Pancreas (tissue), 10 donors: ENCODE data around the gene TMTC2. TPM values are rescaled to one million over a fixed set of nuclear protein-coding genes. Genes with fewer than 3 reads are reported as not detected.

Source experiments
- ATAC-seq, 4 donors: fragments of 200-7000 bp; cut with Tn5 transposase; one replicate each; pipeline versions ENCODE4 v1.8.0 to v1.9.1; 2020; ENCODE audit warnings: mild to moderate bottlenecking in 4 of 4, moderate library complexity in 4 of 4
- DNase-seq, 6 donors: peaks; one replicate each; pipeline ENCODE4 v3.0.0-alpha.2; 2020
- FAIRE-seq: peaks from 2 replicates; lab custom pipeline; 2012; peaks lifted over from hg19 to GRCh38; lab: Jason Lieb, UNC
- H3K27ac ChIP-seq, 4 donors: fragments of 200-600 bp; sonication (generic); 1 replicate in 3 of 4; 2 replicates in 1 of 4; pipeline versions ENCODE4 v1.5.0 to v1.8.0; 2020
- H3K27me3 ChIP-seq, 4 donors: fragments of 200-600 bp; one replicate each; pipeline ENCODE4 v1.8.0; 2021
- H3K36me3 ChIP-seq, 3 donors: fragments of 200-600 bp; sonication (generic) in 1 of 3; one replicate each; pipeline versions ENCODE4 v1.5.0 to v1.8.0; 2020 to 2021
- H3K4me1 ChIP-seq, 3 donors: fragments of 200-600 bp; one replicate each; pipeline ENCODE4 v1.8.0; 2021
- H3K4me3 ChIP-seq, 4 donors: fragments of 200-600 bp; sonication (generic) in 2 of 4; one replicate each; pipeline versions ENCODE4 v1.5.0 to v1.8.0; 2020 to 2021
- H3K9me3 ChIP-seq, 4 donors: fragments of 200-600 bp; one replicate each; pipeline ENCODE4 v1.8.0; 2021
- CTCF ChIP-seq, 4 donors: fragments of 200-600 bp; sonication (generic) in 3 of 4; IDR thresholded peaks; one replicate each; pipeline versions ENCODE4 v1.5.0 to v1.8.0; 2021; ENCODE audit warnings: antibody characterized with exemption in 4 of 4
- WGBS, 2 donors: extraction: QIAGEN DNeasy Blood & Tissue Kit; methylation state at CpG; one replicate each; pipeline ENCODE4 v1.1.7; 2013; 5-methylcytosine and 5-hydroxymethylcytosine counted together
- intact Hi-C, 3 donors: fragments of 100-400 bp; cut with DNase I; formaldehyde crosslinking; loops; one replicate each; pipeline versions ENCODE4 v1.11.1 to v1.14.2; 2022
- polyA plus RNA-seq, 2 donors: library from polyadenylated mRNA; stranded (reverse); fragments of 200-250 nt; gene quantifications; one replicate each; pipeline ENCODE4 v1.2.3, GENCODE V29; 2013
- total RNA-seq, 6 donors: library from RNA; stranded (reverse); fragmentation: NEBNext Ultra II Directional in 4 of 6; extraction: Animal tissue kit (Norgen Biotek cat#: 25700) in 4 of 6; gene quantifications; one replicate each; pipeline versions ENCODE4 v1.2.1 to v1.2.4, GENCODE V29; 2021 to 2023
- donor health status: healthy with polysubstance abuse.
- donor health status: DM: no; HTN: no; CAD: no; lungs with moderate emphysema.
- donor health status: DM: no; HTN: no; CAD: no.
- donor health status: control.
- donor health status: control.
- donor health status: Bipolar disorder and iron deficiency.
- donor health status: DM: yes; HTN: yes; CAD: no.
- donor health status: DM: no; HTN: no; CAD: no.
- donor health status: DM: no; HTN: no; CAD: no.
- donor health status: DM: yes; HTN: yes; CAD: no.

Gene TMTC2
- total and polyA plus RNA-seq, 8 donors = 5.3 to 14.4 (median 6.4) TPM

- no peaks in the 10 kb centered on the region for H3K4me1 ChIP-seq
- no peak overlapping the region for H3K27ac ChIP-seq
- H3K27me3 ChIP-seq = no peaks in the 10 kb centered on the region
- 93 to 95% methylated on average over 3 of the region's 3 CpGs for WGBS, 2 donors
- ATAC-seq (no peak), DNase-seq (no peak), FAIRE-seq (no peak)
- H3K36me3 ChIP-seq = no peaks in the 10 kb centered on the region
- intact Hi-C loops = no loop called here
- no peak overlapping the region for H3K4me3 ChIP-seq
- H3K9me3 ChIP-seq = no peaks in the 10 kb centered on the region
- TF ChIP-seq CTCF (IDR thresholded peaks at IDR 0.05) = no peak
Observed at GRCh38 chr12:83122623-83122934, 435.9 kb downstream of the TMTC2 start.

- 87 to 97% methylated on average over 2 of the region's 2 CpGs for WGBS, 2 donors
- Histone ChIP-seq H3K27ac (no peak overlapping the region), H3K27me3 (no peaks in the 10 kb centered on the region), H3K36me3 (no peaks in the 10 kb centered on the region), H3K9me3 (no peaks in the 10 kb centered on the region), H3K4me3 (no peak overlapping the region), H3K4me1 (no peaks in the 10 kb centered on the region)
- intact Hi-C loops = no loop called here
- ATAC-seq (no peak), FAIRE-seq (no peak), DNase-seq (no peak)
- TF ChIP-seq CTCF (IDR thresholded peaks at IDR 0.05) = no peak
Observed at GRCh38 chr12:83123039-83123438, 436.3 kb downstream of the TMTC2 start.

GRCh38 chr12:83128540-83128939, 441.8 kb downstream of the TMTC2 start:
- ATAC-seq (no peak), DNase-seq (no peak), FAIRE-seq (no peak)
- Histone ChIP-seq H3K9me3 (no peaks in the 10 kb centered on the region), H3K27ac (no peak overlapping the region), H3K4me1 (no peaks in the 10 kb centered on the region), H3K27me3 (no peaks in the 10 kb centered on the region), H3K4me3 (no peak overlapping the region), H3K36me3 (no peaks in the 10 kb centered on the region)
- TF ChIP-seq CTCF (IDR thresholded peaks at IDR 0.05) = no peak
- intact Hi-C loops = no loop called here

GRCh38 chr12:83130178-83130577, 443.5 kb downstream of the TMTC2 start:
- Histone ChIP-seq H3K27ac (no peak overlapping the region), H3K9me3 (no peaks in the 10 kb centered on the region), H3K4me1 (no peaks in the 10 kb centered on the region), H3K27me3 (no peaks in the 10 kb centered on the region), H3K4me3 (no peak overlapping the region), H3K36me3 (no peaks in the 10 kb centered on the region)
- FAIRE-seq = no peak
- 76 to 77% methylated on average over 2 of the region's 2 CpGs for WGBS, 2 donors
- intact Hi-C loops = no loop called here
- no peak for TF ChIP-seq CTCF (IDR thresholded peaks at IDR 0.05)
- DNase-seq = no peak
- no peak for ATAC-seq

GRCh38 chr12:83132360-83132759, 445.7 kb downstream of the TMTC2 start:
- Histone ChIP-seq H3K4me1 (no peaks in the 10 kb centered on the region), H3K27me3 (no peaks in the 10 kb centered on the region), H3K36me3 (no peaks in the 10 kb centered on the region), H3K4me3 (no peak overlapping the region), H3K9me3 (no peaks in the 10 kb centered on the region), H3K27ac (no peak overlapping the region)
- ATAC-seq = no peak
- intact Hi-C loops = no loop called here
- WGBS, 2 donors = 97 to 98% methylated on average over 2 of the region's 2 CpGs
- no peak for TF ChIP-seq CTCF (IDR thresholded peaks at IDR 0.05)
- FAIRE-seq = no peak
- no peak for DNase-seq
